ENCODE results near the gene MYO1D.
"Not testable (repeated sequence)": the region's sequence is repeated elsewhere in the genome, so short reads cannot be mapped to it uniquely, and the experiment has no call there.

Gene MYO1D

GRCh38 chr17:32773856-32774694, 102.8 kb downstream of the MYO1D start:
- no peak for DNase-seq (ENCODE audit: low read depth)

- DNase-seq (ENCODE audit: low read depth): no peak
Measured at GRCh38 chr17:32772453-32773025, 104.4 kb downstream of the MYO1D start.

DNA sequence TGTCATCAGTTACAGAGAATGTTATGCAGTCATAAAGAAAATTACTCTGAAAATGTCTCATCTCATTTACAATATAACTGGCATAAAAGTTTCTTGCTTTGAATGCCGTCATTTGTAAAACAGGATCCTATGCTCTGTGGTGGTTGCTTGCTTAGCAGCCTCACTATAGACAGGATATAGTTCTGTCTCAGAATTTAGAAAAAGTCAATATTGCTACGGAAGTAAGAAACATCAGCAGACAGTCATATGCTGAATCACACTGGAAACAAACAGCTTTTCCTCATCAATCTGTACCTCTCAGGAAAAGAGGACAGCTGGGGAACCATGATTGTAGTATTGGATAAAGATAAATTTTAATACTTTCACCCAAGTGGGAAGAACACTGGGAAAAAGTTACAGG, 105.5 kb downstream of the MYO1D start:
- DNase-seq (ENCODE audit: low read depth): no peak

- DNase-seq (ENCODE audit: low read depth): no peak
Measured at GRCh38 chr17:32769846-32770245, 107.1 kb downstream of the MYO1D start.

DNA sequence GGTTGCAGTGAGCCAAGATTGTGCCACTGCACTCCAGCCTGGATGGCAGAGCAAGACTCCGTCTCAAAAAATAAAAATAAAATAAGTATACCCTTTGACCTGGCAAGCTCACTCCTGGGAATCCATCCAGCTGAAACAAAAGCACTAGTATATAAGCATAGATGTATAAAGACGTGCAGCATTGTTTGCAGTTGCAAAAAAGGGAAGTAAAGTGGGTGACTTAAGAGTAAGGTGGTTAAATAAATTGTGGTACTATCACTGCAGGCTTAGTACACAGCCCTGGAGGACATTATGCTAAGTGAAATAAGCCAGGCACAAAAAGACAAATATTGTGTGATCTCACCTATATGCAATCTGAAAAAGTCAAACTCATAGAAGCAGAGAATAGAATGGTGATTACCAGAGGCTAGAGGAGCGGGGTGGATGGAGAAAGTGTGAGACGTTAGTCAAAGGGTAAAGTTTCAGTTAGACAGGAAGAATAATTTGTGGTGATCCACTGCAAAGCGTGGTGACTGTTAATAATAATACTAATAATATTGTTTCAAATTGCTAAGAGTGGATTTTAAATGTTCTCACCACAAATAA, 113.0 kb downstream of the MYO1D start:
- DNase-seq (ENCODE audit: low read depth): no peak

- no peak for DNase-seq (ENCODE audit: low read depth)
Measured at GRCh38 chr17:32759476-32759875, 117.4 kb downstream of the MYO1D start.

- no peak for DNase-seq (ENCODE audit: low read depth)
Measured at GRCh38 chr17:32757963-32758362, 119.0 kb downstream of the MYO1D start.

- DNase-seq (ENCODE audit: low read depth): no peak
Measured at GRCh38 chr17:32756696-32757095, 120.2 kb downstream of the MYO1D start.

DNA sequence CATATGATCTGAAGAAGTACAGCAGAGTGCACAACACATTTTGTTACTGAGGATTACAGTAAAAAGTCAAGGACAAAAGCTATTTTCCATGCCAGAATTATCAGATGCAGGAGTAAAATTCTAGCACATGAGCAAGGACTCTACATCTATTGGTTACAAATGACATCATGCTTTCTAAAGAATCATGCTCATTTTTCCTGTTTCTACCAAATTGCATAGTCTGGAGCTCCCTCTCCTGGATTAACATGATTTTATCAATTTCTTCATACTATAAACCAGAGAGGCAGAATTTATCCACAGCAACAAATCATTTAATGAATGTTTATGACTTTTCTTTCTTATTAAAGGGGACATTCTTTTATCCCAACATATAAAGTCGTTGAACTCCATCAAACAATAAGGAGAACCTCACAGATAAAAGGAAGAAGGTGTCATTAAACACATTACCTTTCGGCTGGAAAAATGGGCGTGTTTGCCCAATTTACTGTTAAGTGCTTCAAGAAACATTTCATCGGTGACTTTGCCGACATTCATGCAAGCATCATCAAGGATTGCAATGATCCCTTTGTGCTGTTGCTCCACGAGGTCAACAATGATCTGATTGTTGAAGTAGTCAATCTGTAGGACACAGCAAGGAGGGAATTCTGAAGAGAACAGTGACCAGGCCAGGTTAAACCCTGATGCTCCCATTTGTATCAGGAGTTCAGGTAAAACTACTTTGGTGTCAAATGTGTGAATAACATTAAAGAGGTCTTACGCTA, 121.7 kb downstream of the MYO1D start:
- no peak for DNase-seq (ENCODE audit: low read depth)

GRCh38 chr17:32752934-32753333, 124.0 kb downstream of the MYO1D start:
- DNase-seq (ENCODE audit: low read depth): no peak

DNA sequence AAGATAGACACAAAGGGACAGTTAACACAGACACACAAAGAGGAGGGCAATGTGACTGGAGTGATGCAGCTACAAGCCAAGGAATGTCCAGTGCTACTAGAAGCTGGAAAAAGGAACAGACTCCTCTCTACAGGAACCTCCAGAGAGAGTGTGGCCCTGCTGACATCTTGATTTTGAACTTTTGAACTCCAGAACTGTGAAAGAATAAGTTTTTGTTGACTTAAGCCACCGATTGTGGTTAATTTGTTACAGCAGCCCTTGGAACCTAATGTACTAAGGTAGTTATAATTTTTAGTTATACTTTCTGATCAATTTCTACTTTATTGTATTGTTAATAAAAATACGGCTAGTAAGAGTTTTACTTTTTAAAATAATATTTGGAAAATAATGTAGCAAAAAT, 129.1 kb downstream of the MYO1D start:
- DNase-seq (ENCODE audit: low read depth): no peak

GRCh38 chr17:32746698-32747097, 130.2 kb downstream of the MYO1D start:
- no peak for DNase-seq (ENCODE audit: low read depth)

DNA sequence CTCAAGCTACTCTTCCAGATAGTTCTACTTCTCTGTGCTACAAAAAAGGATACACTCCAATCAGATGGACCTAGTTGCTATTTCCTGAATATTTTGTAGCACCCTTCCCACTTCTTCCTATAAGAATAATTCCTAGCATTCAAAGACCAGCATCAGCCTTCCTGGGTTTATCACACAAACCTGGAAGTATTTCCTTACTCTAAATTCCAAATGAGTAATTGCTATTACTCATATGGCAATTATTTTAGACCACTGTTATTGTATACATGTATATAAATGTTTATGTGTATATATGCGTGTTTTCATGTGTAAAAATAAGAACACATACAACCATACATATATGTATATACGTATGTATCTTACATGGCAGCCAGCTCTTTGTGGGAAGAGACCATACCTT, 130.6 kb downstream of the MYO1D start:
- no peak for DNase-seq (ENCODE audit: low read depth)

GRCh38 chr17:32742681-32743538, 134.0 kb downstream of the MYO1D start:
- no peak for DNase-seq (ENCODE audit: low read depth)

- no peak for DNase-seq (ENCODE audit: low read depth)
Measured at GRCh38 chr17:32741381-32741780, 135.5 kb downstream of the MYO1D start.

DNA sequence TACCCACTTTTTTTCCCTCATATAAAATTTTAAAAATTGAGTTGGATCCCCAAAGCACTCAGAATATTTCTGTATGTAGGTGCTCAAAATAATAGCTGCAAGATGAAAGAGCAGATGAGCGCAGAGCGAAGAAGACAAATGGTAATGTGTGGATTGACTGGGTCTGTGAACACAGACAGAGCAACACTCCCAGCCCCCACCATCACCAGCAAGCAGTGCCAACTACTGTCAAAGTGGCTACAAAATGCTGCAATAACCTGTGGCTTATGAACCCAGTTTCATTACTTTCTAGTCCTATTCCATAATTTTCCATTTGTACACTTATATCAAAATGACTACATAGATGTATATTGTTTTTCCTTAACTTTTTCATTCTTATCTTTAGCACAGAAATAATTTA, 137.2 kb downstream of the MYO1D start:
- no peak for DNase-seq (ENCODE audit: low read depth)

DNA sequence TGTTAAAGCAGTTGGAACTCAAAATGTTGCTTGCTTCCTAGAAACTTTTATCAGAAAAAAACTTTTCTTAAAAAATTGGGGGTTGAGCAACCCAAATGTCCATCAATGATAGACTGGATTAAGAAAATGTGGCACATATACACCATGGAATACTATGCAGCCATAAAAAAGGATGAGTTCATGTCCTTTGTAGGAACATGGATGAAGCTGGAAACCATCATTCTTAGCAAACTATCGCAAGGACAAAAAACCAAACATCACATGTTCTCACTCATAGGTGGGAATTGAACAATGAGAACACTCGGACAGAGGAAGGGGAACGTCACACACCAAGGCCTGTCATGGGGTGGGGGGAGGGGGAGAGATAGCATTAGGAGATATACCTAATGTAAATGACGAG, 137.8 kb downstream of the MYO1D start:
- not testable (repeated sequence) for DNase-seq (ENCODE audit: low read depth)

GRCh38 chr17:32733401-32733800, 143.5 kb downstream of the MYO1D start:
- no peak for DNase-seq (ENCODE audit: low read depth)

DNA sequence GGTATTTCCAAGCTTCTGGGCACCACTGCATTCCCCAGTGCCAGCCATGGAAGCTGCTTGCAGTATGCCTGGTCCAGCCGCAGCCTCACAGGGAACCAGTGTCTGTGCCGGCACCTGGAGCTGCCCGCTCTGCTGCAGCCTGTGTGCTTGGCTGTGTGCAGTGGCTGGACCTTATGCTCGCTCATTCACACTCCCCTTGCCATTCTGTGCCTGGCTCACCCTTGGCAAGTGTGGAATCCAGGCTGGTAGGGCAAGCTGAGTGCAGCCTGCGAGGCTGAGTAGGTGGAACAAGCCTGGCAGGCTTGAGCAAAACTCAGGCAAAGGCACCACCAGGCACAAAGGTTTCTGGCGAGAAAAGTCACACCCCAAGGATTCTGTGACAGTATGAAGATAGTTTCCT, 144.0 kb downstream of the MYO1D start:
- DNase-seq (ENCODE audit: low read depth): no peak

GRCh38 chr17:32732296-32732642, 144.7 kb downstream of the MYO1D start:
- no peak for DNase-seq (ENCODE audit: low read depth)

- no peak for DNase-seq (ENCODE audit: low read depth)
Measured at GRCh38 chr17:32731556-32732295, 145.2 kb downstream of the MYO1D start.
